DND-41 (cell line): Measurements from ENCODE around the gene KIF20A.

Experiments used
- ATAC-seq: fragments of 200-7000 bp; cut with Tn5 transposase; 3 replicates; pipeline ENCODE4 v1.9.1; 2021; ENCODE audit warnings: low read depth; ENCODE audit not compliant: insufficient read depth
- DNase-seq: peaks from one replicate; pipeline ENCODE4 v3.0.0-alpha.2; 2020
- H2AFZ ChIP-seq: 2 replicates; pipeline ENCODE4 v1.6.0; 2012; ENCODE audit warnings: low read depth, low read length
- H3K27ac ChIP-seq: 2 replicates; pipeline ENCODE4 v1.5.1; 2012; ENCODE audit warnings: low read length, inconsistent platforms
- H3K27me3 ChIP-seq: fragments of 200-600 bp; sonication (generic); 2 replicates; pipeline ENCODE4 v1.6.0; 2012; ENCODE audit warnings: low read length, mild to moderate bottlenecking, inconsistent platforms; ENCODE audit not compliant: insufficient read depth, poor library complexity
- H3K36me3 ChIP-seq: 2 replicates; pipeline ENCODE4 v1.5.1; 2012; ENCODE audit warnings: low read length, inconsistent platforms; ENCODE audit not compliant: insufficient read depth
- H3K4me1 ChIP-seq: 2 replicates; pipeline ENCODE4 v1.5.1; 2012; ENCODE audit warnings: mild to moderate bottlenecking, low read length; ENCODE audit not compliant: insufficient read depth
- H3K4me2 ChIP-seq: 2 replicates; pipeline ENCODE4 v1.6.0; 2012; ENCODE audit warnings: mild to moderate bottlenecking, moderate library complexity, low read length, inconsistent platforms; ENCODE audit not compliant: insufficient read depth
- H3K4me3 ChIP-seq, 2 experiments: fragments of 200-600 bp in 1 of 2; shearing (Covaris generic) in 1 of 2; 2 replicates each; pipeline ENCODE4 v1.5.1; 2012 to 2016; ENCODE audit warnings: inconsistent platforms in 2 of 2, low read length in 2 of 2, mild to moderate bottlenecking in 2 of 2, low read depth in 1 of 2, moderate library complexity in 1 of 2
- H3K79me2 ChIP-seq: 2 replicates; pipeline ENCODE4 v1.6.0; 2012; ENCODE audit warnings: low read length, inconsistent platforms; ENCODE audit not compliant: insufficient read depth
- H3K9ac ChIP-seq: 2 replicates; pipeline ENCODE4 v1.6.0; 2012; ENCODE audit warnings: low read depth, mild to moderate bottlenecking, inconsistent platforms, low read length, moderate library complexity
- H3K9me3 ChIP-seq: 2 replicates; pipeline ENCODE4 v1.5.1; 2012; ENCODE audit warnings: low read length, moderate library complexity, mild to moderate bottlenecking, inconsistent platforms; ENCODE audit not compliant: insufficient read depth, severe bottlenecking
- H4K20me1 ChIP-seq: 2 replicates; pipeline ENCODE4 v1.6.0; 2012; ENCODE audit warnings: low read length; ENCODE audit not compliant: insufficient read depth
- CTCF ChIP-seq: IDR thresholded peaks from 2 replicates; pipeline ENCODE4 v1.5.1; 2012; ENCODE audit warnings: borderline replicate concordance, low read length, moderate library complexity, mild to moderate bottlenecking; ENCODE audit not compliant: poor library complexity, severe bottlenecking; ENCODE audit errors: extremely low read depth
- EZH2 ChIP-seq: IDR thresholded peaks from 3 replicates; pipeline ENCODE4 v1.6.1; 2012; ENCODE audit warnings: borderline replicate concordance, low read depth, mild to moderate bottlenecking, moderate library complexity, low read length, inconsistent platforms; ENCODE audit not compliant: severe bottlenecking

The KIF20A gene

GRCh38 chr5:138157626-138158025 is 21.3 kb upstream of the KIF20A start:
- Histone ChIP-seq H3K27ac (no peak overlapping the region), H3K9ac (no peak overlapping the region), H3K4me1 (no peaks in the 10 kb centered on the region), H3K4me2 (no peak overlapping the region), H3K79me2 (no peaks in the 10 kb centered on the region), H3K27me3 (no peaks in the 10 kb centered on the region), H3K4me3 (no peak overlapping the region), H3K36me3 (peaks cover 63% of the 10 kb centered on the region), H2AFZ (no peak overlapping the region), H4K20me1 (peaks cover 5% of the 10 kb centered on the region; the same call in 1 of the 2 replicates), H3K9me3 (no peaks in the 10 kb centered on the region)
- TF ChIP-seq CTCF (no peak), EZH2 (no peak)
- DNase-seq (no peak), ATAC-seq (no peak)

- H4K20me1 ChIP-seq = peaks cover 9% of the 10 kb centered on the region; the same call in 1 of the 2 replicates
- no peak overlapping the region for H3K4me3 ChIP-seq
- no peak overlapping the region for H3K27ac ChIP-seq
- peaks cover 83% of the 10 kb centered on the region for H3K36me3 ChIP-seq
- H2AFZ ChIP-seq = no peak overlapping the region
- no peak for TF ChIP-seq EZH2
- TF ChIP-seq CTCF = no peak
- ATAC-seq (no peak), DNase-seq (no peak)
- no peak overlapping the region for H3K4me2 ChIP-seq
- no peak overlapping the region for H3K9ac ChIP-seq
- no peaks in the 10 kb centered on the region for H3K79me2 ChIP-seq
- H3K4me1 ChIP-seq = no peaks in the 10 kb centered on the region
- no peaks in the 10 kb centered on the region for H3K27me3 ChIP-seq
- H3K9me3 ChIP-seq = no peaks in the 10 kb centered on the region
Observed at GRCh38 chr5:138159666-138160065, 19.2 kb upstream of the KIF20A start.

GRCh38 chr5:138160706-138161105 is 18.2 kb upstream of the KIF20A start:
- H3K9ac ChIP-seq = no peak overlapping the region
- ATAC-seq = no peak
- H3K27me3 ChIP-seq = no peaks in the 10 kb centered on the region
- H3K4me3 ChIP-seq = no peak overlapping the region
- TF ChIP-seq CTCF (no peak), EZH2 (no peak)
- no peaks in the 10 kb centered on the region for H3K79me2 ChIP-seq
- H3K4me2 ChIP-seq = no peak overlapping the region
- no peaks in the 10 kb centered on the region for H3K9me3 ChIP-seq
- peaks cover 93% of the 10 kb centered on the region for H3K36me3 ChIP-seq
- no peak overlapping the region for H2AFZ ChIP-seq
- no peak for DNase-seq
- peaks cover 9% of the 10 kb centered on the region; the same call in 1 of the 2 replicates for H4K20me1 ChIP-seq
- H3K4me1 ChIP-seq = no peaks in the 10 kb centered on the region
- no peak overlapping the region for H3K27ac ChIP-seq

- ATAC-seq (no peak), DNase-seq (no peak)
- TF ChIP-seq EZH2 (no peak), CTCF (no peak)
- H3K4me1 ChIP-seq = no peaks in the 10 kb centered on the region
- no peaks in the 10 kb centered on the region for H3K79me2 ChIP-seq
- no peak overlapping the region for H3K4me3 ChIP-seq
- peaks cover 7% of the 10 kb centered on the region; the same call in 1 of the 2 replicates for H4K20me1 ChIP-seq
- H3K9ac ChIP-seq = no peak overlapping the region
- no peak overlapping the region for H2AFZ ChIP-seq
- H3K27ac ChIP-seq = no peak overlapping the region
- H3K36me3 ChIP-seq = peaks cover 98% of the 10 kb centered on the region
- no peak overlapping the region for H3K4me2 ChIP-seq
- H3K27me3 ChIP-seq = no peaks in the 10 kb centered on the region
- H3K9me3 ChIP-seq = no peaks in the 10 kb centered on the region
Observed at GRCh38 chr5:138163721-138164120, 15.2 kb upstream of the KIF20A start.
